OCI-LY7 (cell line): Measurements from ENCODE around the gene ADAMTS20. TPM values are rescaled to one million over a fixed set of nuclear protein-coding genes. Genes with fewer than 3 reads are reported as not detected.

Source experiments
- BruUV-seq: library from RNA; stranded (reverse); fragments of 400-500 nt; replicated peaks from 2 replicates; lab custom pipeline; 2021; lab: Mats Ljungman, UMichigan
- CTCF ChIA-PET: fragments of 300-600 bp; sonication (Branson Sonifier 250); formaldehyde crosslinking; loops from one replicate; lab custom pipeline; 2022; ENCODE audit warnings: antibody characterized with exemption; ENCODE audit not compliant: unreplicated experiment; lab: Charles Lee
- POLR2A ChIA-PET: fragments of 300-600 bp; sonication (Branson Sonifier 250); formaldehyde crosslinking; loops from one replicate; lab custom pipeline; 2022; ENCODE audit warnings: antibody characterized with exemption; lab: Charles Lee
- DNase-seq: peaks from one replicate; pipeline ENCODE4 v3.0.0-alpha.2; 2015; ENCODE audit warnings: low spot score
- H2AFZ ChIP-seq: fragments of 200-600 bp; sonication (generic), shearing (Covaris generic); 2 replicates; pipeline ENCODE4 v1.6.1; 2014; ENCODE audit warnings: mild to moderate bottlenecking, antibody characterized with exemption, low read length, moderate library complexity
- H3K27ac ChIP-seq: fragments of 200-600 bp; sonication (generic); 2 replicates; pipeline ENCODE4 v1.5.1; 2014; ENCODE audit warnings: mixed run types, low read depth, mild to moderate bottlenecking, moderate library complexity, low read length, inconsistent platforms; ENCODE audit not compliant: poor library complexity, severe bottlenecking
- H3K36me3 ChIP-seq: fragments of 200-600 bp; sonication (generic); 2 replicates; pipeline ENCODE4 v1.6.1; 2014; ENCODE audit warnings: mild to moderate bottlenecking, antibody characterized with exemption, low read length, moderate library complexity, mixed read lengths; ENCODE audit not compliant: insufficient read depth
- H3K4me1 ChIP-seq: fragments of 200-600 bp; sonication (generic); 2 replicates; pipeline ENCODE4 v1.5.1; 2014; ENCODE audit warnings: mild to moderate bottlenecking, low read length; ENCODE audit not compliant: insufficient read depth, poor library complexity, severe bottlenecking
- H3K4me2 ChIP-seq: fragments of 200-600 bp; sonication (generic); 2 replicates; pipeline ENCODE4 v1.6.1; 2014; ENCODE audit warnings: mild to moderate bottlenecking, low read length
- H3K4me3 ChIP-seq: fragments of 200-600 bp; sonication (generic); 2 replicates; pipeline ENCODE4 v1.5.1; 2014; ENCODE audit warnings: mild to moderate bottlenecking, low read depth, low read length; ENCODE audit not compliant: poor library complexity, severe bottlenecking
- H3K79me2 ChIP-seq: fragments of 200-600 bp; sonication (generic); 2 replicates; pipeline ENCODE4 v1.6.1; 2016; ENCODE audit warnings: low read depth, mild to moderate bottlenecking, low read length, moderate library complexity, mixed read lengths; ENCODE audit not compliant: insufficient read depth
- H3K9me2 ChIP-seq: fragments of 200-600 bp; sonication (generic); 2 replicates; pipeline ENCODE4 v1.6.1; 2016; ENCODE audit warnings: mild to moderate bottlenecking, low read length, mixed read lengths; ENCODE audit not compliant: insufficient read depth
- H3K9me3 ChIP-seq: fragments of 200-600 bp; sonication (generic); 2 replicates; pipeline ENCODE4 v1.6.1; 2014; ENCODE audit warnings: mild to moderate bottlenecking, mixed run types, low read length, mixed read lengths
- H4K20me1 ChIP-seq: fragments of 200-600 bp; sonication (generic); 2 replicates; pipeline ENCODE4 v1.6.1; 2014; ENCODE audit warnings: mild to moderate bottlenecking, antibody characterized with exemption, low read length, moderate library complexity, mixed read lengths; ENCODE audit not compliant: insufficient read depth
- CTCF ChIP-seq: fragments of 200-600 bp; sonication (generic); conservative IDR thresholded peaks from 2 replicates; pipeline ENCODE4 v1.5.1; 2014; ENCODE audit warnings: mild to moderate bottlenecking, antibody characterized with exemption, low read length, moderate library complexity, mixed read lengths
- EZH2phosphoT487 ChIP-seq: fragments of 200-600 bp; sonication (generic); IDR thresholded peaks from 2 replicates; pipeline ENCODE4 v1.6.1; 2018; ENCODE audit warnings: low read depth, borderline replicate concordance, mild to moderate bottlenecking, mixed run types, antibody characterized with exemption, low read length, moderate library complexity, mixed read lengths
- intact Hi-C: fragments of 100-400 bp; cut with micrococcal nuclease; formaldehyde crosslinking; loops from one replicate; pipeline ENCODE4 v1.10.0; 2022; ENCODE audit not compliant: unreplicated experiment
- total RNA-seq, 2 experiments: library from RNA; depleted of rRNA in 1 of 2; stranded (reverse); fragments of >200 nt in 1 of 2; shearing (Covaris generic) in 1 of 2; gene quantifications; 2 replicates each; pipeline ENCODE4 v1.2.3, GENCODE V29; 2014 to 2022

Gene ADAMTS20
- total RNA-seq, 2 experiments from 2014 or later, result not detected

GRCh38 chr12:43556057-43556456 is 4.1 kb upstream of the ADAMTS20 start:
- DNase-seq, result no peak

GRCh38 chr12:43551279-43551970 is 578 bp downstream of the ADAMTS20 start:
- TF ChIP-seq CTCF, result no peak
- TF ChIP-seq EZH2phosphoT487, result no peak
- no peaks in the 10 kb centered on the region for H3K36me3 ChIP-seq
- no peaks in the 10 kb centered on the region for H4K20me1 ChIP-seq
- no peaks in the 10 kb centered on the region for H3K9me2 ChIP-seq
- H3K79me2 ChIP-seq, result no peaks in the 10 kb centered on the region
- no peak overlapping the region for H3K4me3 ChIP-seq
- POLR2A ChIA-PET, result no interaction called here
- H3K27ac ChIP-seq, result no peak overlapping the region
- H3K9me3 ChIP-seq, result peaks cover 9% of the 10 kb centered on the region; the same call in 1 of the 2 replicates
- intact Hi-C loops, result no loop called here
- H3K4me1 ChIP-seq, result no peaks in the 10 kb centered on the region
- BruUV-seq, result no TSS peak
- no peak overlapping the region for H2AFZ ChIP-seq
- no peak overlapping the region for H3K4me2 ChIP-seq
- DNase-seq, result no peak
- CTCF ChIA-PET, result no interaction called here

More at GRCh38 chr12:43556057-43556456, 4.1 kb upstream of the ADAMTS20 start:
- no peaks in the 10 kb centered on the region for H3K79me2 ChIP-seq
- POLR2A ChIA-PET, result no interaction called here
- no peak overlapping the region for H3K4me3 ChIP-seq
- no peaks in the 10 kb centered on the region for H3K4me1 ChIP-seq
- no peaks in the 10 kb centered on the region for H3K36me3 ChIP-seq
- peaks cover 13% of the 10 kb centered on the region; the same call in 1 of the 2 replicates for H3K9me3 ChIP-seq
- no peak overlapping the region for H2AFZ ChIP-seq
- intact Hi-C loops, result no loop called here
- BruUV-seq, result no TSS peak
- TF ChIP-seq CTCF (no peak), EZH2phosphoT487 (no peak)
- H3K9me2 ChIP-seq, result no peaks in the 10 kb centered on the region
- H3K27ac ChIP-seq, result no peak overlapping the region
- CTCF ChIA-PET, result no interaction called here
- no peak overlapping the region for H3K4me2 ChIP-seq
- no peaks in the 10 kb centered on the region for H4K20me1 ChIP-seq

- intact Hi-C loops, result no loop called here
- ChIA-PET POLR2A (interaction anchor here (0.6 kb wide), 1 partner anchor 25 kb away, joined by 3 read pairs; no protein-coding TSS in a partner anchor), CTCF (no interaction called here)
- no peak overlapping the region for H3K4me3 ChIP-seq
- H3K9me3 ChIP-seq, result peaks cover 6% of the 10 kb centered on the region; the same call in 1 of the 2 replicates
- no peaks in the 10 kb centered on the region for H3K36me3 ChIP-seq
- BruUV-seq, result no TSS peak
- H3K27ac ChIP-seq, result no peak overlapping the region
- H2AFZ ChIP-seq, result no peak overlapping the region
- no peaks in the 10 kb centered on the region for H3K79me2 ChIP-seq
- no peak overlapping the region for H3K4me2 ChIP-seq
- no peak for TF ChIP-seq EZH2phosphoT487
- no peak for TF ChIP-seq CTCF
- H4K20me1 ChIP-seq, result no peaks in the 10 kb centered on the region
- no peaks in the 10 kb centered on the region for H3K4me1 ChIP-seq
- no peaks in the 10 kb centered on the region for H3K9me2 ChIP-seq
- DNase-seq, result no peak
These were observed 1.2 kb downstream of the ADAMTS20 start for GRCh38 chr12:43550831-43551271.
